K562 (cell line): ENCODE results near the gene BRWD1. TPM values are rescaled to one million over a fixed set of nuclear protein-coding genes. Genes with fewer than 3 reads are reported as not detected.

Experiments
- BACH1 ChIP-seq: fragments of 200-800 bp; sonication (Bioruptor generic); IDR thresholded peaks from 2 replicates; pipeline ENCODE4 v1.6.1; 2016; ENCODE audit warnings: missing genetic modification characterization, missing compliant biosample characterization
- COPS2 ChIP-seq: fragments of 450-650 bp; conservative IDR thresholded peaks from 2 replicates; pipeline ENCODE4 v1.6.1; 2016; ENCODE audit warnings: mild to moderate bottlenecking, moderate library complexity
- CREM ChIP-seq: IDR thresholded peaks from 2 replicates; pipeline ENCODE4 v1.6.1; 2014; ENCODE audit warnings: antibody characterized with exemption, low read depth
- E2F5 ChIP-seq: sonication (generic); formaldehyde crosslinking; IDR thresholded peaks from 2 replicates; pipeline ENCODE4 v1.8.0; 2022; ENCODE audit warnings: mild to moderate bottlenecking, missing genetic modification reagents
- ESRRA ChIP-seq: fragments of 450-650 bp; IDR thresholded peaks from 2 replicates; pipeline ENCODE4 v1.6.1; 2014; ENCODE audit warnings: low read depth, mild to moderate bottlenecking, moderate library complexity, borderline replicate concordance
- ETV6 ChIP-seq, 3 experiments: fragments of 150-350 bp in 1 of 3; sonication (generic) in 1 of 3; formaldehyde crosslinking in 1 of 3; IDR thresholded peaks; 2 replicates each; pipeline versions ENCODE4 v1.6.1 to v1.8.0; 2014 to 2022; ENCODE audit warnings: borderline replicate concordance in 2 of 3, low read depth in 2 of 3, antibody characterized with exemption in 1 of 3, low read length in 1 of 3, mild to moderate bottlenecking in 1 of 3, missing genetic modification reagents in 1 of 3
- HDAC6 ChIP-seq: IDR thresholded peaks from 2 replicates; pipeline ENCODE4 v1.6.1; 2012; ENCODE audit warnings: low read depth, mild to moderate bottlenecking, control low read depth, inconsistent platforms, low read length, moderate library complexity
- KLF13 ChIP-seq: fragments of 450-650 bp; IDR thresholded peaks from 2 replicates; pipeline ENCODE4 v1.6.1; 2016; ENCODE audit warnings: missing genetic modification characterization, low read depth, mild to moderate bottlenecking, missing compliant biosample characterization, moderate library complexity, borderline replicate concordance
- MXI1 ChIP-seq: IDR thresholded peaks from 2 replicates; pipeline ENCODE4 v1.6.1; 2011; ENCODE audit warnings: low read depth, mild to moderate bottlenecking, improper control_type of control experiment, low read length
- NCOR1 ChIP-seq: fragments of 450-650 bp; IDR thresholded peaks from 2 replicates; pipeline ENCODE4 v1.6.1; 2016; ENCODE audit warnings: mild to moderate bottlenecking, moderate library complexity
- RBFOX2 ChIP-seq: fragments of 200-400 bp; formaldehyde crosslinking; IDR thresholded peaks from 2 replicates; pipeline ENCODE4 v1.6.1; 2017; ENCODE audit warnings: low read depth, mild to moderate bottlenecking, low read length, moderate library complexity
- RCOR1 ChIP-seq, 2 experiments: IDR thresholded peaks; 2 replicates each; pipeline ENCODE4 v1.6.1; 2012; ENCODE audit warnings: low read depth in 2 of 2, low read length in 2 of 2, borderline replicate concordance in 1 of 2, improper control_type of control experiment in 1 of 2
- SOX6 ChIP-seq: fragments of 450-650 bp; IDR thresholded peaks from 2 replicates; pipeline ENCODE4 v1.6.1; 2014; ENCODE audit warnings: mild to moderate bottlenecking
- YY1 ChIP-seq, 3 experiments: IDR thresholded peaks; 2 replicates each; pipeline ENCODE4 v1.6.1; 2011; ENCODE audit warnings: low read length in 2 of 3, mild to moderate bottlenecking in 2 of 3, moderate library complexity in 2 of 3, borderline replicate concordance in 1 of 3, control low read depth in 1 of 3, low read depth in 1 of 3; ENCODE audit not compliant: insufficient read depth in 3 of 3, insufficient replicate concordance in 2 of 3, control insufficient read depth in 1 of 3, insufficient read length in 1 of 3; ENCODE audit errors: extremely low read depth in 1 of 3
- ZNF449 ChIP-seq: fragments of 250-450 bp; sonication (Bioruptor Pico); IDR thresholded peaks from 2 replicates; pipeline ENCODE4 v1.8.0; 2022; ENCODE audit warnings: moderate library complexity, mild to moderate bottlenecking, inconsistent platforms
- ZNF584 ChIP-seq: fragments of 200-800 bp; sonication (Bioruptor generic); IDR thresholded peaks from 2 replicates; pipeline ENCODE4 v1.6.1; 2016; ENCODE audit warnings: low read depth, mild to moderate bottlenecking, missing genetic modification characterization, missing compliant biosample characterization
- ZNF586 ChIP-seq: fragments of 450-650 bp; formaldehyde crosslinking; conservative IDR thresholded peaks from 2 replicates; pipeline ENCODE4 v1.4.0; 2020; ENCODE audit warnings: mild to moderate bottlenecking, moderate library complexity
- ZNF740 ChIP-seq, 3 experiments: fragments of 200-800 bp in 1 of 3; sonication (Bioruptor generic) in 1 of 3; sonication (generic) in 1 of 3; formaldehyde crosslinking in 1 of 3; IDR thresholded peaks; 2 replicates each; pipeline versions ENCODE4 v1.6.1 to v1.8.0; 2016 to 2022; ENCODE audit warnings: mild to moderate bottlenecking in 2 of 3, missing compliant biosample characterization in 2 of 3, missing genetic modification characterization in 2 of 3, missing genetic modification reagents in 1 of 3
- ZZZ3 ChIP-seq: fragments of 450-650 bp; IDR thresholded peaks from 2 replicates; pipeline ENCODE4 v1.6.1; 2016; ENCODE audit warnings: antibody characterized with exemption, mild to moderate bottlenecking, moderate library complexity
- polyA plus RNA-seq, 8 experiments: library from polyadenylated mRNA; depleted of rRNA in 4 of 8; stranded (reverse) in 5 of 8; unstranded in 3 of 8; fragments of >200 nt; fragmentation: Nextera tagmentation in 2 of 8; fragmentation: Illumina TruSeq in 1 of 8; extraction: Ambion mirVana in 2 of 8; extraction: Trizol in 1 of 8; gene quantifications; 2 replicates each; pipeline versions ENCODE4 v1.2.1 to v1.2.3, GENCODE V29; 2011 to 2014; ENCODE audit warnings: inconsistent platforms in 1 of 8, missing spikeins in 1 of 8
- total RNA-seq, 7 experiments: library from RNA; depleted of rRNA in 6 of 7; stranded (reverse); fragments of >200 nt in 6 of 7; fragmentation: Illumina TruSeq in 2 of 7; extraction: Trizol in 2 of 7; gene quantifications; 2 replicates each; pipeline versions ENCODE4 v1.2.1 to v1.2.3, GENCODE V29; 2011 to 2021; ENCODE audit warnings: low replicate concordance in 1 of 7
- TF ChIP-seq, protein P1 (sequence below), 2 experiments: fragments of 450-650 bp in 1 of 2; sonication (generic) in 1 of 2; formaldehyde crosslinking; conservative IDR thresholded peaks; 2 replicates each; pipeline versions ENCODE4 v1.4.0 to v1.8.1; 2020 to 2022; ENCODE audit warnings: mild to moderate bottlenecking in 1 of 2, missing genetic modification reagents in 1 of 2

Gene BRWD1
- total and polyA plus RNA-seq, 9 of the 15 experiments (the other 6 are each of a cell fraction or from before 2014, with no cell fraction given) = 10.1 to 60.2 (median 34.1) TPM

DNA sequence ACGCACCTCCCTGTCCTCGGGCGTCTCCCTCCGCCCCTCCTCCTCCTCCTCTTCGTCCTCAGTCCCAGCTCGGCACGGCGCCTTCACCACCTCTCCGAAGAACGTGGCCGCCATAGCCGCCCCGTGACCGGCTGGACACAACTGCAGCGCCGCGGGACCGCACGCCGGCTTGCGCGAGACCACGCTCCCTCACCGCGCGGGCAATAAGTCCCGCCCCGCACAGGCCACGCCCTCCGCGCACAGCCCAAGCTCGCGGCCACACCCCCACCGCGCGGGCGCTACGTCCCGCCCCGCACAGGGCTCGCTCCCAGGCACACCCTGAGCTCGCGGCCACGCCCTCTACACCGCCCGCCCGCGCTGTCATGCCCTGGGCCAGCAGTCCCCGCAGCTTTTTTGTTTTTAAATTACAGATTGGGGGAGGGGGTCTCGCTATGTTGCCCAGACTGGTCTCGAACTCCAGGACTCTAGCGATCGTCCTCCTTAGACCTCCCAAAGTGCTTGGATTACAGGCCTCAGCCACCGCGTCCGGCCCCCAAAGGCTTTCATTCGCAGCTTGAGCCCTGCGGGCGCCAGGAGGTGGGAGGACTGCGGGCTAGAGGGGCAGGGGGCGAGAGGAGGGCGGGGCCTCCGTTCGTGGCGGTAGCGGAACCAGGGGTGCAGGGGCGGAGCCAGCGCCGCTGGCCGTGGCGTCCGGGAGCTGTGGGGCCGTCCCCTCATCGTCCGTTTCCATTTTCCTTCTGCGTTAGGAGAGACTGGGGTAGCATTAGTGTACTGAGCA lies 130.0 kb downstream of the BRWD1 start, which contains the start of gene PSMG1 (continued):
- TF ChIP-seq NCOR1 (peak; percentile 37; the same call in 1 of the 2 replicates), ESRRA (peak; percentile 62; the same call in 1 of the 2 replicates), ZNF740 (CRISPR knock-in tag; IDR thresholded peaks at IDR 0.05) (no peak), ZNF740 (tag; IDR thresholded peaks at IDR 0.05) (no peak), RBFOX2 (peak; percentile 100), KLF13 (peak; percentile 90), SOX6 (peak; percentile 38), E2F5 (CRISPR knock-in tag) (0 out of 2 replicates have a peak, but pooled peaks have one; percentile 35), COPS2 (no peak), CREM (peak; percentile 82), ZNF586 (CRISPR knock-in tag) (no peak), RCOR1 (IDR thresholded peaks at IDR 0.05; ENCODE audit: borderline replicate concordance in 1 of 2, low read depth in 2 of 2, low read length in 2 of 2) (no peak; a peak in 2 of 4 replicates), ETV6 (IDR thresholded peaks at IDR 0.05; ENCODE audit: borderline replicate concordance in 1 of 2, low read depth in 2 of 2, low read length in 1 of 2) (no peak), ETV6 (CRISPR knock-in tag; IDR thresholded peaks at IDR 0.05; ENCODE audit: borderline replicate concordance) (no peak; the same call in 1 of the 2 replicates), HDAC6 (no peak), ZNF584 (CRISPR knock-in tag) (no peak), YY1 (IDR thresholded peaks at IDR 0.05; ENCODE audit: borderline replicate concordance in 1 of 3, control insufficient read depth in 1 of 3, extremely low read depth in 1 of 3, insufficient read depth in 3 of 3, insufficient read length in 1 of 3, insufficient replicate concordance in 2 of 3, low read depth in 1 of 3, low read length in 2 of 3) (peak; percentile 64 to 93 (median 86)), BACH1 (tag) (no peak), ZZZ3 (no peak), ZNF449 (CRISPR knock-in tag) (no peak), MXI1 (peak; percentile 82)
- TF ChIP-seq, protein P1, sequence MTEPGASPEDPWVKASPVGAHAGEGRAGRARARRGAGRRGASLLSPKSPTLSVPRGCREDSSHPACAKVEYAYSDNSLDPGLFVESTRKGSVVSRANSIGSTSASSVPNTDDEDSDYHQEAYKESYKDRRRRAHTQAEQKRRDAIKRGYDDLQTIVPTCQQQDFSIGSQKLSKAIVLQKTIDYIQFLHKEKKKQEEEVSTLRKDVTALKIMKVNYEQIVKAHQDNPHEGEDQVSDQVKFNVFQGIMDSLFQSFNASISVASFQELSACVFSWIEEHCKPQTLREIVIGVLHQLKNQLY (CRISPR knock-in tag; conservative IDR thresholded peaks at IDR 0.05) = 0 out of 4 replicates have a peak, but pooled peaks have one; percentile 27 to 43
